GM12878 (cell line): Measurements from ENCODE around the gene KICS2. TPM values are rescaled to one million over a fixed set of nuclear protein-coding genes. Genes with fewer than 3 reads are reported as not detected.

ENCODE experiments used
- ATAC-seq: fragments of 200-7000 bp; cut with Tn5 transposase; 3 replicates; pipeline ENCODE4 v1.9.1; 2020; ENCODE audit warnings: mild to moderate bottlenecking, moderate library complexity
- BruUV-seq: library from RNA; stranded (reverse); fragments of 400-500 nt; replicated peaks from 2 replicates; lab custom pipeline; 2021; lab: Mats Ljungman, UMichigan
- CTCF ChIA-PET: fragments of 300-600 bp; sonication (Branson Sonifier 250); formaldehyde crosslinking; extraction: SDS; loops from one replicate; lab custom pipeline; 2021; ENCODE audit warnings: inconsistent platforms; lab: Yijun Ruan, JAX
- POLR2A ChIA-PET: fragments of 350-600 bp; formaldehyde crosslinking; extraction: SDS; loops from one replicate; lab custom pipeline; 2021; ENCODE audit warnings: inconsistent platforms; lab: Charles Lee
- RAD21 ChIA-PET: fragments of 300-600 bp; sonication (Branson Sonifier 250); formaldehyde crosslinking; loops from one replicate; lab custom pipeline; 2023; ENCODE audit warnings: antibody characterized with exemption; ENCODE audit not compliant: unreplicated experiment; lab: Charles Lee
- SMC1A ChIA-PET: fragments of 300-600 bp; sonication (Branson Sonifier 250); formaldehyde crosslinking; loops from one replicate; lab custom pipeline; 2023; ENCODE audit not compliant: unreplicated experiment, uncharacterized antibody; lab: Charles Lee
- DNase-seq: peaks from one replicate; pipeline ENCODE4 v3.0.0-alpha.2; 2011; ENCODE audit warnings: low read depth, low spot score
- FAIRE-seq: peaks from 3 replicates; lab custom pipeline; 2011; peaks lifted over from hg19 to GRCh38; lab: Jason Lieb, UNC
- H2AFZ ChIP-seq: 2 replicates; pipeline ENCODE4 v1.6.0; 2011; ENCODE audit warnings: low read depth, low read length, control low read depth; ENCODE audit not compliant: control insufficient read depth
- H3K27ac ChIP-seq: 2 replicates; pipeline ENCODE4 v1.5.1; 2011; ENCODE audit warnings: control low read depth; ENCODE audit not compliant: control insufficient read depth, insufficient read depth
- H3K27me3 ChIP-seq, 2 experiments: replicated peaks in 1 of 2; 2 replicates each; pipeline versions ENCODE4 v1.6.0 to v1.6.1; 2011; ENCODE audit warnings: low read length in 1 of 2; ENCODE audit not compliant: control insufficient read depth in 2 of 2, insufficient read depth in 2 of 2
- H3K36me3 ChIP-seq, 2 experiments: 2 replicates each; pipeline ENCODE4 v1.5.1; 2011; ENCODE audit warnings: low read length in 1 of 2; ENCODE audit not compliant: control insufficient read depth in 2 of 2, insufficient read depth in 2 of 2
- H3K4me1 ChIP-seq: 2 replicates; pipeline ENCODE4 v1.6.1; 2011; ENCODE audit warnings: mild to moderate bottlenecking, low read length, moderate library complexity, mixed read lengths; ENCODE audit not compliant: control insufficient read depth, insufficient read depth
- H3K4me2 ChIP-seq: 2 replicates; pipeline ENCODE4 v1.6.0; 2011; ENCODE audit warnings: control low read depth; ENCODE audit not compliant: control insufficient read depth, insufficient read depth
- H3K4me3 ChIP-seq: fragments of 200-600 bp; sonication (generic); 2 replicates; pipeline ENCODE4 v1.5.1; 2016
- H3K79me2 ChIP-seq: 2 replicates; pipeline ENCODE4 v1.6.0; 2011; ENCODE audit warnings: low read length; ENCODE audit not compliant: control insufficient read depth, insufficient read depth
- H3K9ac ChIP-seq: 2 replicates; pipeline ENCODE4 v1.8.0; 2011; ENCODE audit warnings: low read length, control low read depth, mixed read lengths; ENCODE audit not compliant: control insufficient read depth, insufficient read depth
- H3K9me3 ChIP-seq: replicated peaks from 3 replicates; pipeline ENCODE4 v1.5.1; 2011; ENCODE audit warnings: mild to moderate bottlenecking, low read length; ENCODE audit not compliant: control insufficient read depth, insufficient read depth
- H4K20me1 ChIP-seq: 2 replicates; pipeline ENCODE4 v1.6.0; 2011; ENCODE audit not compliant: control insufficient read depth, insufficient read depth
- ATF3 ChIP-seq: IDR thresholded peaks from 2 replicates; pipeline ENCODE4 v1.6.1; 2011; ENCODE audit warnings: low read depth, mild to moderate bottlenecking, low read length, moderate library complexity, borderline replicate concordance; ENCODE audit errors: extremely low read depth
- BCL11A ChIP-seq: IDR thresholded peaks from 2 replicates; pipeline ENCODE4 v1.6.1; 2011; ENCODE audit warnings: low read depth, low read length
- CREM ChIP-seq: IDR thresholded peaks from 2 replicates; pipeline ENCODE4 v1.6.1; 2014; ENCODE audit warnings: antibody characterized with exemption, low read depth
- DPF2 ChIP-seq: fragments of 450-650 bp; IDR thresholded peaks from 2 replicates; pipeline ENCODE4 v1.6.1; 2017; ENCODE audit warnings: mild to moderate bottlenecking
- HDAC6 ChIP-seq: fragments of 200-600 bp; sonication (generic); IDR thresholded peaks from one replicate; pipeline ENCODE4 v1.8.0; 2017; ENCODE audit warnings: antibody characterized with exemption; ENCODE audit not compliant: unreplicated experiment
- HSF1 ChIP-seq: fragments of 150-350 bp; IDR thresholded peaks from 2 replicates; pipeline ENCODE4 v1.6.1; 2014; ENCODE audit warnings: mild to moderate bottlenecking, low read depth, low read length
- IKZF1 ChIP-seq: fragments of 450-650 bp; conservative IDR thresholded peaks from 2 replicates; pipeline ENCODE4 v1.6.1; 2017; ENCODE audit warnings: antibody characterized with exemption, mild to moderate bottlenecking
- MXI1 ChIP-seq: fragments of 150-350 bp; IDR thresholded peaks from 2 replicates; pipeline ENCODE4 v1.6.1; 2011; ENCODE audit warnings: low read depth, mild to moderate bottlenecking, inconsistent platforms, low read length, improper control_type of control experiment
- NFIC ChIP-seq: IDR thresholded peaks from 2 replicates; pipeline ENCODE4 v1.6.1; 2012; ENCODE audit warnings: low read depth, mild to moderate bottlenecking, inconsistent platforms, low read length, moderate library complexity
- NR2C1 ChIP-seq: fragments of 450-650 bp; IDR thresholded peaks from 2 replicates; pipeline ENCODE4 v1.6.1; 2017; ENCODE audit warnings: antibody characterized with exemption, mild to moderate bottlenecking, moderate library complexity
- POLR2AphosphoS5 ChIP-seq: IDR thresholded peaks from 2 replicates; pipeline ENCODE4 v1.6.1; 2011; ENCODE audit warnings: mild to moderate bottlenecking, low read length, inconsistent platforms
- RCOR1 ChIP-seq: conservative IDR thresholded peaks from 2 replicates; pipeline ENCODE4 v1.6.1; 2012; ENCODE audit warnings: low read depth, low read length, improper control_type of control experiment
- TBL1XR1 ChIP-seq: IDR thresholded peaks from 2 replicates; pipeline ENCODE4 v1.6.1; 2012; ENCODE audit warnings: low read depth, low read length, improper control_type of control experiment
- TCF3 ChIP-seq: IDR thresholded peaks from 2 replicates; pipeline ENCODE4 v1.6.1; 2012; ENCODE audit warnings: low read depth, mild to moderate bottlenecking, low read length, borderline replicate concordance; ENCODE audit not compliant: insufficient read depth
- WRNIP1 ChIP-seq: IDR thresholded peaks from 2 replicates; pipeline ENCODE4 v1.6.1; 2011; ENCODE audit warnings: low read depth, low read length, improper control_type of control experiment, borderline replicate concordance
- YBX1 ChIP-seq: fragments of 450-650 bp; IDR thresholded peaks from 2 replicates; pipeline ENCODE4 v1.6.1; 2016; ENCODE audit warnings: antibody characterized with exemption
- YY1 ChIP-seq: IDR thresholded peaks from 2 replicates; pipeline ENCODE4 v1.6.1; 2011; ENCODE audit warnings: low read depth, mild to moderate bottlenecking, low read length
- ZBTB4 ChIP-seq: fragments of 450-650 bp; formaldehyde crosslinking; IDR thresholded peaks from 2 replicates; pipeline ENCODE4 v1.4.0; 2022; ENCODE audit warnings: mild to moderate bottlenecking, moderate library complexity
- WGBS: methylation state at CpG from one replicate; pipeline ENCODE4 v1.1.6; 2016; ENCODE audit warnings: low lambda C conversion rate; ENCODE audit not compliant: insufficient replicate concordance, insufficient coverage; ENCODE audit errors: missing lambda C conversion rate; 5-methylcytosine and 5-hydroxymethylcytosine counted together
- in situ Hi-C: fragments of 300-500 bp; cut with MboI; formaldehyde crosslinking; loops from 9 replicates; pipeline ENCODE4 v1.14.3; 2018; ENCODE audit warnings: mixed read lengths
- intact Hi-C: fragments of 100-400 bp; cut with micrococcal nuclease; formaldehyde crosslinking; loops from one replicate; pipeline ENCODE4 v1.14.2; 2022; ENCODE audit not compliant: unreplicated experiment
- polyA plus RNA-seq, 11 experiments: library from polyadenylated mRNA; depleted of rRNA in 4 of 11; unstranded in 6 of 11; stranded (reverse) in 5 of 11; fragments of >200 nt; fragmentation: Nextera tagmentation in 4 of 11; fragmentation: Illumina TruSeq in 1 of 11; extraction: Ambion mirVana in 4 of 11; extraction: Trizol in 1 of 11; gene quantifications; 1 replicate in 1 of 11; 2 replicates in 10 of 11; pipeline versions ENCODE4 v1.2.1 to v1.2.3, GENCODE V29; 2011 to 2016; ENCODE audit warnings: inconsistent platforms in 2 of 11, missing spikeins in 2 of 11, low read depth in 1 of 11
- total RNA-seq, 4 experiments: library from RNA; depleted of rRNA in 3 of 4; stranded (reverse); fragments of >200 nt in 3 of 4; fragmentation: Illumina TruSeq in 1 of 4; extraction: Trizol in 1 of 4; gene quantifications; 2 replicates each; pipeline versions ENCODE4 v1.2.1 to v1.2.3, GENCODE V29; 2013 to 2021

Gene KICS2
- total and polyA plus RNA-seq, 10 of the 15 experiments (the other 5 are each of a cell fraction or from before 2014, with no cell fraction given), result 3.9 to 13.1 (median 9.5) TPM

- in situ Hi-C loops, result no loop called here
- SMC1A ChIA-PET, result interaction anchor here (1.0 kb wide), 1 partner anchor 383 kb away, joined by 3 read pairs; no protein-coding TSS in a partner anchor
- H3K79me2 ChIP-seq, result peaks cover 13% of the 10 kb centered on the region
- H3K4me3 ChIP-seq, result no peak overlapping the region
- DNase-seq, result no peak
- FAIRE-seq, result no peak
- no TSS peak for BruUV-seq
- H3K4me2 ChIP-seq, result no peak overlapping the region
- no peaks in the 10 kb centered on the region for H3K36me3 ChIP-seq
- no peak overlapping the region for H3K27ac ChIP-seq
- no peaks in the 10 kb centered on the region for H3K4me1 ChIP-seq
- 32% methylated on average over 2 of the region's 2 CpGs for WGBS
- ATAC-seq, result no peak
- H3K9ac ChIP-seq, result no peak overlapping the region
- intact Hi-C loops, result no loop called here
- no peak overlapping the region for H2AFZ ChIP-seq
- H4K20me1 ChIP-seq, result no peaks in the 10 kb centered on the region
- POLR2A ChIA-PET, result no interaction called here
- H3K9me3 ChIP-seq, result no peaks in the 10 kb centered on the region
- 0 out of 4 replicates have a peak, but pooled peaks cover 0 to 5% of the 10 kb centered on the region in 2 experiments for H3K27me3 ChIP-seq
- no peak for TF ChIP-seq BCL11A
- TF ChIP-seq TCF3, result no peak
- no peak for TF ChIP-seq IKZF1
- TF ChIP-seq HSF1, result no peak
- no peak for TF ChIP-seq ATF3
- TF ChIP-seq YY1, result no peak
- TF ChIP-seq ZBTB4 (CRISPR knock-in tag), result no peak
- no peak for TF ChIP-seq WRNIP1
- TF ChIP-seq NR2C1, result no peak
- TF ChIP-seq MXI1, result no peak
- TF ChIP-seq HDAC6, result no peak
- no peak for TF ChIP-seq CREM
- TF ChIP-seq DPF2, result no peak
- TF ChIP-seq NFIC, result no peak
- no peak for TF ChIP-seq YBX1
- TF ChIP-seq RCOR1, result no peak
- no peak for TF ChIP-seq TBL1XR1
- TF ChIP-seq POLR2AphosphoS5, result no peak
- CTCF ChIA-PET, result no interaction called here
- RAD21 ChIA-PET, result no interaction called here
Measured at GRCh38 chr12:64225626-64226025, 3.5 kb upstream of the KICS2 start.
